G401.6 (cell line): Measurements from ENCODE around the gene ARFGAP1.

Experiments used
- FAIRE-seq: peaks from 2 replicates; lab custom pipeline; 2012; peaks lifted over from hg19 to GRCh38; lab: Jason Lieb, UNC

The ARFGAP1 gene

DNA sequence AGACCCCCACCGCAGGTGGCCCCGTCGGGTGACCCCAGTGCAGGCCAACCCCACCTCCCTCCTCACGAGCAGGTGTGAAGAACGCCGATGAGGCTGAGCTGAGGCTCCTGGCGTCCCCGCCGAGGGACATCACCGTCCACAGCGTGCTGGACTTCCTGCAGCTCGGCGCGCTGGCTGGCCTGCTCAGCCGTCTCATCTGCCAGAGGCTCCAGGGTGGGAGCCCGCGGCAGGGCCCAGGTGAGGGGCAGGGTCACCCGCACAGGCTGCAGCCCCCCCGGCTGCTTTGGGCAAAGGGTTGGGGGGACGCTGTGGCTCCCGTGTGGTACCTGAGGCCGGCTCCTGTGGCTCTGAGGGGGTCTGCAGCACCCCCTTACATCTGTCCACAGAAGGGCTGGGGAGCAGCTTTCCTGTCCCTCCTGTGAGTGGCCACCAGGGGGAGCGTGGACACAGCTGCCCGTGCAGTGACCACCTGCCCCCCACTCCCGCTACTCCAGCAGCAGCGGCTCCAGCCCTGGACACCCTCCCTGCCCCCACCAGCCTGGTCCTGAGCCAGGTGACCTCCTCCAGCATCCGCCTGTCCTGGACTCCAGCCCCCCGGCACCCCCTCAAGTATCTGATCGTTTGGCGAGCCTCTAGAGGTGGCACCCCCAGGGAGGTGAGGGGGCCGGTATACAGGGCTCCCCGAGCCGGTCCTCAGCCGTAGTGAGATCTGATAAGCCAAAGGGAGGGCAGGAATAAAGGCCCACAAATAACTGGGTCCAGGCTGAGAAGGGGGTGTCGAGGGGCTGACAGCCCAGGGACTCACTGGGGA lies 36.9 kb downstream of the ARFGAP1 start:
- FAIRE-seq = no peak

DNA sequence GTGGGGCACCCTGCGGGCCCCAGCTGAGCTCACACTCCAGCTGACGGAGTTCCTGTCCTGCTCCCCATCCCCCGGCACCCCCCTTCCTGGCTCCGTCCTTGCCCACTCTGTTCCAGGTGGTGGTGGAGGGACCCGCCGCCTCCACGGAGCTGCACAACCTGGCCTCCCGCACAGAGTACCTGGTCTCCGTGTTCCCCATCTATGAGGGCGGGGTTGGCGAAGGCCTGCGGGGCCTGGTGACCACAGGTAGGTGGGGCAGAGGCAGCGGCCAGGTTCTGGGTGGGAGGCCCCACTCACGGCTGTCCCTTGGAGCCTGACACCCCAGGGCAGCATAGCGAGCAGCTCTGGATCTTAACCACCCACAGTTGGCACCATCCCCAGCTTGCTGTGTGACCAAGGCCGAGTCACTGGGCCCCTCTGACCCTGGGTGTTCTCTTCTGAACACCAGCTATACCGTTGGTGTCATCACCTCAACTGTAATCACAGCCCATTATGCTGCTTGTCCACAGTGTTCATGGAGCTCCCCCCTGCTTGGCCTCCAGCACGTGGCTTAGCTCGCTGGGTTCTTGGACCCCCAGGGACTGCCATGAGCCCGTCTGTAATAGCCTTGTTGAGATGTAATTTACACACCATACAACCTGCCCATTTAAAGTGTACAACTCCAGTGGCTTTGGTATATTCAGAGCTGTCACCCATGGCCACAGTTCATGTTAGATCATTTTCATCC lies 37.8 kb downstream of the ARFGAP1 start:
- no peak for FAIRE-seq

DNA sequence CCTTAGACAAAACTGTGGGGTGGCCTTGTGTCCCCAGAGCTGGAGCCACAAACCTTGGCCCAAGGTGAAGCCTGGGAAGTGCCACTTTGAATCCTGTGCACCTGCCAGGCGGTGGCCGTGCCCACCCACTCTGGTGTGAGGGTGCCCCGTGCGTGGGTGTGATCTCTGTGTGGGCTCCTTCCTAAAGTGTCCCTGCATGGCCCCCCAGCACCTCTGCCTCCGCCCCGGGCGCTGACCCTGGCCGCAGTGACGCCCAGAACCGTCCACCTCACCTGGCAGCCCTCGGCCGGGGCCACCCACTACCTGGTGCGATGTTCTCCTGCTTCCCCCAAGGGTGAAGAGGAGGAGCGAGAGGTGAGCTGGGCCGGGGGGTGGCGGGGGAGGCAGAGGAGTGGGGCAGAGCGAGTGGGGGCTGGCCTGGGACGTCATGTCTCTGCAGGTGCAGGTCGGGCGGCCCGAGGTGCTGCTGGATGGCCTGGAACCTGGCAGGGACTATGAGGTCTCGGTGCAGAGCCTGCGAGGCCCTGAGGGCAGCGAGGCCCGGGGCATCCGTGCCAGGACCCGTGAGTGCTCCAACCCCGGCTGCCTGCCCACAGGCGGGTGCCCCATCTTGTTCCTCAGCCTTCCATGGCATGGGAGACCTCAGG lies 38.7 kb downstream of the ARFGAP1 start:
- FAIRE-seq = no peak

DNA sequence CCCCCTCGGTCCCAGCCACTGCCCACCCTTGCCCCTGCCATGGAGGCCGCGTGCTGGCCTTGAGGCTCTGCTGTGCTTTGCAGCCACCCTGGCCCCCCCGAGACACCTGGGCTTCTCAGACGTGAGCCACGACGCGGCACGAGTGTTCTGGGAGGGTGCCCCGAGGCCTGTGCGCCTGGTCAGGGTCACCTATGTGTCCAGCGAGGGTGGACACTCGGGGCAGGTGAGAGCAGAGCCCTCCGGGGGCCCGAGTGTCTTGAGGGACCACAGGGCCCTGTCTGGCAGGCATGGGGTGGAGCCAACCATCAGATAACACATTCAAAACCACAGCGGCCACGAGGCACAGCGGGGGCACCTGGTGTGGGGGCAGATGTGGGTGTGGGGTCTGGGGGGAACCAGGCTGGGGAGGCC lies 39.2 kb downstream of the ARFGAP1 start:
- no peak for FAIRE-seq

DNA sequence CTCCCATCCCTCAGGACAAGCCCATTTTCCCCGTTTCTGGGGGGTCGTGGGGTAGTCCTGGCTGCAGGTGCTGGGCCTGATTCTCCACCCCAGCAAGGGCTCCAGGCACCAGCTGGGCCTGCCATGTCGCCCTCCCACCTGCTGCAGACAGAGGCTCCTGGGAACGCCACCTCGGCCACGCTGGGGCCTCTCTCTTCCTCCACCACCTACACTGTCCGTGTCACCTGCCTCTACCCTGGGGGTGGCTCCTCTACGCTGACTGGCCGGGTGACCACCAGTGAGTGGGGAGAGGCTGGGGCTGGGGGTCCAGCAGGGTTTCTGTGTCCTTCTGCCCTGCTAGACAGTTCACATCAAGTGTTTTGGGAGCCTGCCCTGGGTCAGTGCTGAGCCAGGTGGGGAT lies 39.7 kb downstream of the ARFGAP1 start:
- FAIRE-seq = no peak

DNA sequence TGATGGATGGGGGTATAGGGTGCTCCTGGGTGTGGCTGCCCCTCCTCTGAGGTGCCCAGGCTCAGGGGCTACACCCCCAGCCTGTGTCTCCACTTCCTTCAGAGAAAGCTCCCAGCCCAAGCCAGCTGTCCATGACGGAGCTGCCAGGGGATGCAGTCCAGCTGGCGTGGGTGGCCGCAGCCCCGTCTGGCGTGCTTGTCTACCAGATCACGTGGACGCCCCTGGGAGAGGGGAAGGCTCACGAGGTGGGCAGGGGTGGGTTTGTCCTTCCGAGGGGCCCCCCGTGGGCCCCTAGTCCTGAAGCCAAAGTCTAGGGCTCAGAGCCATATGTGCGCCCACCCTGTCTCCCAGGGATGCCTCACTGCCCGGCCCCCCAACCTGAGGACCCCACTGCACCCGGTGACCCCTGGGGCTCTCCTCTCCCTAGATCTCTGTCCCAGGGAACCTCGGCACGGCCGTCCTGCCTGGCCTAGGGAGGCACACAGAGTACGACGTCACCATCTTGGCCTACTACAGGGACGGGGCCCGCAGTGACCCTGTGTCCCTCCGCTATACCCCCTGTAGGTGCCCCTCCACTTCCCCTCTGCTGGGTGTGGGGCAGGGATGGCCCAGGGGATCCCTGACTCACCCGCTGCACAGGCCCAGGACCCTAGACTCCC lies 40.2 kb downstream of the ARFGAP1 start:
- FAIRE-seq = no peak

DNA sequence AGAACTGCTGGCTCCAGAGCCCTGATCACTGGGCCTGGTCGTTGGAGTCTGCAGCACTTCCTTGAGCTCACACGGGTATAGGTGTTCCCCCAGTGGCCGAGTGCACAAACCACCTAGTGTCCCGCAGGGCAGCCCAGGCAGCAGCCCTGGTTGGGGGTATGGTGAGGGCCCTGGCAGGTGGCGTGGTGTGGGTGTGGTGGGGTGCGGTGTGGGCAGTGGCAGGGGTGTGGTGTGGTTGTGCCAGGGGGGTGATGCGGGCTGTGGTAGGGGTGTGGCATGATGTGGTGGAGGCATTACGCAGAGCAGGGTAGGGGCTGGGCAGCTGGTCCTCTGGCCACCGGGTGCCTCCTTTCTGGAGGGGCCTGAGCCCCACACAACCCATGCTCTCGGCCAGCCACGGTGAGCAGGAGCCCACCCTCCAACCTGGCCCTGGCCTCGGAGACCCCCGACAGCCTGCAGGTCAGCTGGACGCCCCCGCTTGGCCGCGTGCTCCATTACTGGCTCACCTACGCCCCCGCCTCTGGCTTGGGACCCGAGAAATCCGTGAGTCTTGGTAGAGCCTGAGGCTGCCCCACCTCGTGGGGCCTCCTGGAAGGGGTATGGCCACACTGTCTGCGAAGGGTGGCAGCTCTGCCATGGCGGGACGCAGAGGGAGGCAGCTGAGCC lies 40.9 kb downstream of the ARFGAP1 start:
- FAIRE-seq = no peak

DNA sequence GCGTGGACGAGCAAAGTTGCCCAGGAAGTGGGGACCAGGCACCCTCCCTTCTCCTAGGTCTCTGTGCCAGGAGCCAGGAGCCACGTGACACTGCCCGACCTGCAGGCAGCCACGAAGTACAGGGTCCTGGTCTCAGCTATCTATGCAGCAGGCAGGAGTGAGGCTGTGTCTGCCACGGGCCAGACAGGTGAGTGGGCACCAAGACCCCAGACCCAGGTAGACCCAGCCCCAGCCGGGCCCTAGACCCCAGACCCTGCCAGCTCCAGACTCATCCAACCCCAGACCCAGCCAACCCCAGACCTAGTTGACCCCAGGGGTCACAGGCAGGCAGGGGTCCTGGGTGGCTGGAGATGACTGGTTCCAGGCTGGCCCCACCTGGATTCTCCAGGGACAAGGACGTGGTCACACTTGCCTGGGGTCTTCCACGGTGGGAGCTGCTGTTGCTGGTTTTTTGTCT lies 41.4 kb downstream of the ARFGAP1 start:
- FAIRE-seq = no peak

DNA sequence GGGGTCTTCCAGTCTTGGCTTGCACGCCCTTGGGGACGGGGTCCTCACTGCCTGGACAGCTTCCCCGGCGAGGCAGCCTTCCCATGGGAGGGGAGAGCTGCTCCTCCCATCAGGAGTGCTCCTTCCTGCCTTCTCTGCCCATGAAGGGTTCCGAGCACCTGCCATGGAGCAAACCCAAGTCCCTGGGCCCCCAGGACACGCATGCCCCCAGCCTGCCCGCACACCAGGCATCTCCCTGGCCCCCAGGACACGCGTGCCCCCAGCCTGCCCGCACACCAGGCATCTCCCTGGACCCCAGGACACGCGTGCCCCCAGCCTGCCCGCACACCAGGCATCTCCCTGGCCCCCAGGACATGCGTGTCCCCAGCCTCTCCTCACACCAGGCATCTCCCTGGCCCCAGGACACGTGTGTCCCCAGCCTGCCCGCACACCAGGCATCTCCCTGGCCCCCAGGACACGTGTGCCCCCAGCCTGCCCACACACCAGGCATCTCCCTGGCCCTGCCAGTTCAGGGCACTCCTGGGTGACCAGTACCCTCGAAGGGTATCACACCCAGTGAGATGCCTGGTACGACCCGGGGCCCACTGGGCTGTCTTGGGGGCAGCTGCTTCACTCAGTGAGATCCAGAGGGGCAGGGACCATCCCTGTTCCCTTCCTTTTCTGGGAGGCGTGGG lies 42.1 kb downstream of the ARFGAP1 start:
- no peak for FAIRE-seq

DNA sequence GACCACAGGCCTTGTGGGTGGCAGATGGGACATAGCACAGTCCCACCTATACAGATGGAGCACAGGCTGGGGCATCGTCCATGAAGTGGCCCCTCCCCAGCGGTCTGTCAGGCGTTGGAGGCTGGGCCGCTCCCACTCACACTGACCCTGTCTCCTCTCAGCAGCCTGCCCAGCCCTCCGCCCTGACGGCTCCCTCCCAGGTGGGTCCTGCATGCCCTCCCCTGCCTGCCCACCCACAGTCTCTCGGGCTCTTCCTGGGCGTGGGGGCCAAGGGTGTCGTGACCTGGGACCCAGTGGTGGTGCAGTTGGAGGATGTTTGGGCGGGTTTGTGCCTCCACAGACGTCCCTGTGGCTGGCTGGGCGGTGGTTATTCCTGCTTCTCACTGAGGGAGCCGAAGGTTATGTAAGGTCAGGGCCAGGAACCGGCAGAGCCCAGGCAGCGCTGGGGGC lies 42.7 kb downstream of the ARFGAP1 start:
- FAIRE-seq = no peak

DNA sequence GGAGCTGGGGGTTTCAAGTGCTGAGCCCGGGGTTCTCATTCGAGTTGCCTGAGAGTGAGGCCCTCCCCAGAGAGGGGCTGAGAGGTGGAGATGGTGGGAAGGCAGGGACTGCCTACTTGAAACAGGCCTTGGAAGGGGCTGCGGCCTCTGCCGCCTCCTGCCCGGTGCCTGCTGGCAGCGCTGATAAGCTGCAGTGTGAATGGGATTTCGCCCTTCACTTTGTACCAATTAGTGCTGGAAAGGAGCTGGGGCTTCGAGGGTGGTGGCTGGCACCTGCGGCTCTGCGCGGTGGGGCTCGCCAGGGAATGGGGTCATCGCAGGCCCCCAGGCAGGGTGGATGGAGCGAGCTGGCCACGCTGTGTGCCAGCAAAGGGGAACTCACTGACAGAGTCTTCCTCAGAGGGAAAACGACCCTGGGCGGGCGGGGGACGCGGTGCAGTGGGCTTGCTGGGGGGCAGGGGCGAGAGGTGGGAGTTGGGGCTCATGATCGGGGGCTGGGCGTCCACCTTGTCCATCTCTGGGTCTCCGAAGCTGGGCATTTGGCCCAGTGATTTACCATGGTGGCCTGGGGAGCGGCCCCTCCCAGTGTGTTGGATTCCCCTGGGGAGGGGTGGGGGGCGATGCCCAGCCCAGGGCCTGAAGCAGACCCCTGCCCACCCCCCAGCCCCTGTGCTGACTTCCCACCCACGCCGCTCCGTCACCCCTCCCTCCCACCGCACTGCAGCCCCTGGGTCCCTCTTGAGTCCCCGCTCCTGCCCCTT lies 43.3 kb downstream of the ARFGAP1 start:
- FAIRE-seq = no peak

DNA sequence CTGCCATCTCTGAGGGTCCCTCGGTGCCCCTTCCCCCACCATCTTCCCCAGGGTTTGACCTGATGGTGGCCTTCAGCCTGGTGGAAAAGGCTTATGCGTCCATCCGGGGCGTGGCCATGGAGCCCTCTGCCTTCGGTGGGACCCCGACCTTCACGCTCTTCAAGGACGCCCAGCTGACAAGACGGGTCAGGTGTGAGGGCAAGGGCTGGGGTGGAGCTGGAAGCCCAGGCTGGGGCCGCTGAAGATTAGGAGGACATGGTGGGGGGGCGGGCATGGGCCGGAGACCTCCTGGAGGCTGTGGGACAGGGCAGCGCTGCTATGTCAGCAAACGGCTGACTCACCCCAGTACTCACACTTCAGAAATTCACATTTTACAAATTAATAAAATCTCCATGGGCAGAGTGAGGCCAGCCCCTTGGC lies 43.9 kb downstream of the ARFGAP1 start:
- no peak for FAIRE-seq

DNA sequence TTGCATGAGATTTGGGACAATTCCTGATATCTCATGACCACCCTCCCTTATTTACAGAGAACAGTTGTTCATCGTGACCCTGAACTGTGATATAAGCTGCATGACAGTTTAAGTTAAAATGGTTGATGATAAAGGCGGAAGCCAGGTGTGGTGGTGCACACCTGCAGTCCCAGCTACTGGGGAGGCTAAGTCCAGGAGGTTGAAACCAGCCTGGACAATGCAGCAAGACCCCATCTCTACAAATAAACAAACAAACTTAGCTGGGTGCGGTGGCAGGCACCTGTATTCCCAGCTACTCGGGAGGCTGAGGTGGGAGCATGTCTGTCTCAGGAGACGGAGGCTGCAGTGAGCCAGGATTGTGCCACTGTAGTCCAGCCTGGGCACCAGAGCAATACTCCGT lies 44.4 kb downstream of the ARFGAP1 start:
- no peak for FAIRE-seq

DNA sequence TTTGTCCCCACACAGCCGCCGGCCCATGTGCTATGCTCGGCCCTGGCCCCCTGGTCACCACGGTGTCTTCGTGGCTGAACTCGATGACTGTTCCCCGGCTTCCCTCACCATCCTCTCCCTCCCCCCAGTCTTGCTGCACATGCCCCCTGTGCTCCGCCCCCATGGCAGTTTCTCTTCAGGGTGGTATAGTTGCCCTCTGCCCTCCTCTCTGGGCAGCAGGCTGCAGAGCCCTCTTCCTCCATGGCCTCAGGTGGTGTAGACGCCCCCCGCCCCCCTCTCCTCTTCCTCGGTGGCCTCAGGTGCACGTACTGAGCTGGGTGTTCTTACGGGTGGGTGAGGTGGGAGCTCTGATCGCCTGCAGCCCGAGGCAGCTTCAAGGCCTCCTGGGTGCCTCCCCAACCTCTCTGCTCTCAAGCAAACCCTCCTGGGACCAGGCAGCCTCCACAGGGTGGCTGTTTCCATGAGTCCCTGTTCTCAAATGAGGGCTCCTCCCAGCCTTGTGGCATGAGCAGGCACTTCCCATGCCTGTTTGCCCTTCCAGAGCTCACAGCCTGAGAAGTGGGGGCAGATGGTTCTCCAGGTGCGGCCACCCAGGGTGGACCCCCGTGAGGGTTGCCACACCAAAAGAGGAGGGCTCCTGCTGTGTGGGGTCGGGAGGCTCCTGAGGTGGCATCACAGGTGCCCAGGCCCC lies 45.1 kb downstream of the ARFGAP1 start:
- FAIRE-seq = no peak

DNA sequence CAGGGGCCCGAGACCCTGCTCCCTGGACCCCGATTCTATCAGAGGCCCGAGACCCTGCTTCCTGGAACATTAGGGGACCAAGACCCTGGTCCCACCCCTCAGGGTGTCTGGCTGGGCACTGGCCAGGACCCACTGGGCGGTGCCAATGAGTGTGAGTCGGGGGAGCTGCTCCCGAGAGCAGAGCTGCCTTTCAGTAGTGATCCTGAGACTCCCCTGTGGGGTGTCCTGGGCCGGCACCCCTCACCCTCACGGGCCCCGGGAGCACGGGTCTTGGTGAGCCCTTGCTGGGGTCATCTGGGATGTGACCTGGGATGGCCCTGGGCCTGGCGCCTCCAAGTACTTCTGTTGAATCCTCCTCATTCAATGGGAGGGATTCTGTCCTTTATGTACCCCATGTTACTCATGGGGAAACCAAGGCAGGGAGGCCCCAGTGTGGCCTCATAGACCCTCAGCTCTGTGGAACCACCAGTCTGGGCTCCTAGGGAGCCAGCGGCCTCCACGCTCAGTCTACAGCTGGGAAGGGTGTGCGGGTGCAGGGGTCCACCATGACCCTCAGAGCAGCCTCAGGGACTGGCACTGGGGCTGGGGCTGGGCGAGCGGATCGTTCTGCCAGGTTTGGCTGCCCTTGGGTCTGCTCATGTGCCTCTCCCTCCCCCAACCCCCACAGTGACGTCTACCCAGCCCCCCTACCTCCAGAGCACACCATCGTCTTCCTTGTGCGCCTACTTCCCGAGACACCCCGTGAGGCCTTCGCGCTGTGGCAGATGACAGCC lies 46.0 kb downstream of the ARFGAP1 start:
- FAIRE-seq = no peak

DNA sequence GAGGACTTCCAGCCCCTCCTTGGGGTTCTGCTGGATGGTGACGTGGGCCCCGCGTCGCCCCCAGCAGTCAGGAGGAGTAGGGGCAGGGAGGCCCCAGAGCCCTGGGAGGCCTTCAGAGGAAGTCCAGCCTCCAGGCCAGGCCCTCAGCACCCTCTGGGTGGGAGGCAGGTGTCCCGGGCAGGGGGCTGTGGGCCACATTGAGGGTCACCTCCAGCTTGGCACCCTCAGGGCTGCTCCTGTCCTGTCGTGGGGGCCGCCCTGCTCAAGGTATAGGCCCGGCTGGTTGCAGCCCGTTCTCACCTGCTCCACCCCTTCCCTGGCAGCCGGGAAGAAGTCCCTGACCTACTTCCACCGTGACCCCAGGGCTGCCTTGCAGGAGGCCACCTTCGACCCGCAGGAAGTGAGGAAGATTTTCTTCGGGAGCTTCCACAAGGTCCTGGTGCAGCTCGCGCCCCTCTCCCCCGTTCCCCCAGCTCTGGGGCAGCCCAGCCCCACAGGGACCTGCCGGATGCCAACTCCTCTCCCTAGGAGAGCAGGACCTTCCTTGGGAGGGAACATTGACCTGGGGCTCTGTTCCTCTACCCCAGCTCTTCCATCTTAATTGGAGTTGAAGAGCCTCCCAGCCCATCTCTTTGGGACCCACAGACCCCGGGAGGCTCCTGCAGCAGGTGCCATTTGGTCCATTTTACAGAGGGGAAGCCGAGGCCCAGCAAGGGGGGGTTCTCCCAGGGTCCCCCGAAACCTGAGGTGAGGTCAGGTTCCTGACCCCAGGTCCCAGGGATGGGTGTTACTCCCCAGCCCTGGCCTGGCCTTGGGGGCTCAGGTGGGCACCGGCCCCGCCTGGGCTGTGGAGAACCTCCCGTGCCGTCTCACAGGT lies 46.8 kb downstream of the ARFGAP1 start:
- no peak for FAIRE-seq

DNA sequence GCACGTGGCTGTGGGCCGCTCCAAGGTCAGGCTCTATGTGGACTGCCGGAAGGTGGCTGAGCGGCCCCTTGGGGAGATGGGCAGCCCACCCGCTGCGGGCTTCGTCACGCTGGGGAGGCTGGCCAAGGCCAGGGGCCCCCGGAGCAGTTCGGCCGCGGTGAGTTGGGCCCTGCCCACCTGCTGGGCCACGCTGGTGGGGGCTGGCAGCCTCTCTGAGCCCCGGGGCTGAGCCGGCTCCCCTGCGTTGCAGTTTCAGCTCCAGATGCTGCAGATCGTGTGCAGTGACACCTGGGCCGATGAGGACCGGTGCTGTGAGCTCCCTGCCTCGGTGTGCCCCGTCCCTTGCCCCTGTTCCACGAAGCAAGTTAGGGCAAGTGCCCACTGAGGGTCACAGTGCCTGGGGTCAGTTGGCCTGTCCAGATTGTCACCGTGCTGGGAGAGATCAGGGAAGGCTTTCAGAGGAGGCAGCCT lies 47.5 kb downstream of the ARFGAP1 start:
- FAIRE-seq = no peak

DNA sequence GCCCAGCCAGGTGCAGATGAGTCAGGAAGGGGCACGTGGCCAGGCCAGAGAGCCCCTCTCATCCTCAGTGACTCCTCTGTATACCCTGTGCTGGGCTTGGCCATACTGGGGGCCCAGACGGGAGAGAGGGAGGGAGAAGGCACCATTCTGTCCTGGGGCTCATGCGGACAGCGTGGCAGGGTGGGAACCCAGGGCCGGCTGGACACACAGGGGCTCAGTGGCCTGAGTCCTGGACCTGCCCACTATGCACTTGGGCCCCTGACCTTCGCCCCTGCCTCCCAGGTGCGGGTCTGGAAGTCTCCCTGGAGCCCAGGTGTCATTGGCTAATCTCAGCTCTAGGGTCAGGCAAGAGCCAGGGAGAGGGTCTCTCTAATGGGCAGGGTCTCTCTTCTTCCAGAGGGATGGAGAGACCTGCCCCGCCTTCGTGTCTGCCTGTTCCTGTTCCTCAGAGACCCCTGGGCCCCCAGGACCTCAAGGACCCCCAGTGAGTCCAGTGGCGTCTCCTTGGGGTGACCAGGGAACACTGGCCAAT lies 48.1 kb downstream of the ARFGAP1 start:
- FAIRE-seq = no peak
